ENCODE data around the gene NBEA.

GRCh38 chr13:34951528-34951927 is 9.5 kb downstream of the NBEA start:
- TF ChIP-seq YY1 (IDR thresholded peaks at IDR 0.05; ENCODE audit: insufficient read depth, insufficient read length), result no peak
- no peak for TF ChIP-seq ZNF274 (IDR thresholded peaks at IDR 0.05; ENCODE audit: low read depth, low read length)

Data from NT2/D1 (cell line).